K562 treated with DMSO at 1 percent for 12 hours (cell line): Measurements from ENCODE around the gene GALNT3. TPM values are rescaled to one million over a fixed set of nuclear protein-coding genes. Genes with fewer than 3 reads are reported as not detected.

Experiments used
- total RNA-seq: library from RNA; unstranded; fragments of 300-600 nt; gene quantifications from 2 replicates; pipeline ENCODE4 v1.2.3, GENCODE V29; 2022; ENCODE audit not compliant: insufficient read depth

The GALNT3 gene
- 0.23 TPM in 1 of 2 replicates, not detected in the other for total RNA-seq

GRCh38 chr2:165793779-165794535 is at the start of gene GALNT3:
GALNT3 (minus strand) TSS chr2:165794247; CDS start chr2:165770700, 23,547 bp downstream.

Other genes starting within 250 kb of the GALNT3 start
- 3.9 and 10.1 TPM in 2 replicates for gene TTC21B, start 159.5 kb upstream of the GALNT3 start, total RNA-seq